ENCODE measurements around the gene ZEB2. TPM values are rescaled to one million over a fixed set of nuclear protein-coding genes. Genes with fewer than 3 reads are reported as not detected.
"Not testable (repeated sequence)": the region's sequence is repeated elsewhere in the genome, so short reads cannot be mapped to it uniquely, and the experiment has no call there.

ZEB2 gene
- total and polyA plus RNA-seq, 12 donors: 17.2 to 99.5 (median 83.0) TPM

DNA sequence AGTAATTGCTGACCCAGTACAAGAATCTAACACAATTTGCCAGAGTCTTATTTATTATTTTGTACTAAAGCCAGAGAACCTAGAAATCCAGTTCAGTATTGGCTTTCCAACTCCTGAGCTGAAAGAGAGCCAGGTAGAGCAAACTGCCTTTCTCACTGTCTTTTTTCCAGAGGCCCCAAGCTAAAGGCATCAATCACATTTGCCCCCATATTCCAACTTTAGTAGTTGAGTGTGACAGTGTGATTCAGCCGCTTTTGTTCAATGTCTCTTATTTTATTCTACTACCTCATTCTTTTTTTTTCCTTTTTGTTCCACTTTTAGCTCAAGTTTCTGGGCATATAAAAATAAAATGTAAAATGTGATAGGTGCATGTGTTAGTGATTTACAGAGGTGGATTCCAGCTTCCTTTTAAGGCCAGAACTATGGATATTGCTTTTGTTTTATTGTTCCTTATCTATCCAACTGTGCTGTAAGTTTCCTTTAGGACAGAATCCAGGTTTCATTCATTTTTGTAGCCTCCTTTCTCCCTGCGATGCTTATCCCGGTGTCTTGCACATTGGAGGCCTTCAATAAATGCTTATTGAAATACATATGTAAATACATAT is 153.0 kb downstream of the ZEB2 start:
- intact Hi-C loops (cut with DNase I): no loop called here
- Histone ChIP-seq H3K36me3 (no peaks in the 10 kb centered on the region), H3K9me3 (no peaks in the 10 kb centered on the region), H3K27ac (no peak overlapping the region), H3K4me1 (peaks cover 0 to 18% (median 4%) of the 10 kb centered on the region in 9 donors), H3K4me3 (no peak overlapping the region), H3K27me3 (no peaks in the 10 kb centered on the region)
- ATAC-seq (no peak), DNase-seq (no peak)
- 94 to 95% methylated on average over 3 of the region's 3 CpGs for WGBS, 2 donors
- TF ChIP-seq, protein P1, sequence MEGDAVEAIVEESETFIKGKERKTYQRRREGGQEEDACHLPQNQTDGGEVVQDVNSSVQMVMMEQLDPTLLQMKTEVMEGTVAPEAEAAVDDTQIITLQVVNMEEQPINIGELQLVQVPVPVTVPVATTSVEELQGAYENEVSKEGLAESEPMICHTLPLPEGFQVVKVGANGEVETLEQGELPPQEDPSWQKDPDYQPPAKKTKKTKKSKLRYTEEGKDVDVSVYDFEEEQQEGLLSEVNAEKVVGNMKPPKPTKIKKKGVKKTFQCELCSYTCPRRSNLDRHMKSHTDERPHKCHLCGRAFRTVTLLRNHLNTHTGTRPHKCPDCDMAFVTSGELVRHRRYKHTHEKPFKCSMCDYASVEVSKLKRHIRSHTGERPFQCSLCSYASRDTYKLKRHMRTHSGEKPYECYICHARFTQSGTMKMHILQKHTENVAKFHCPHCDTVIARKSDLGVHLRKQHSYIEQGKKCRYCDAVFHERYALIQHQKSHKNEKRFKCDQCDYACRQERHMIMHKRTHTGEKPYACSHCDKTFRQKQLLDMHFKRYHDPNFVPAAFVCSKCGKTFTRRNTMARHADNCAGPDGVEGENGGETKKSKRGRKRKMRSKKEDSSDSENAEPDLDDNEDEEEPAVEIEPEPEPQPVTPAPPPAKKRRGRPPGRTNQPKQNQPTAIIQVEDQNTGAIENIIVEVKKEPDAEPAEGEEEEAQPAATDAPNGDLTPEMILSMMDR (IDR thresholded peaks at IDR 0.05): no peak

GRCh38 chr2:144364944-144365738 is 154.8 kb downstream of the ZEB2 start:
- Histone ChIP-seq H3K4me1 (peaks cover 0 to 2% (median 0%) of the 10 kb centered on the region in 9 donors), H3K4me3 (no peak overlapping the region), H3K36me3 (no peaks in the 10 kb centered on the region), H3K9me3 (no peaks in the 10 kb centered on the region), H3K27ac (no peak overlapping the region), H3K27me3 (no peaks in the 10 kb centered on the region)
- TF ChIP-seq, protein P1 (IDR thresholded peaks at IDR 0.05): no peak
- 84 to 89% methylated on average over 4 of the region's 4 CpGs for WGBS, 2 donors
- intact Hi-C loops (cut with DNase I): no loop called here
- no peak for DNase-seq
- no peak for ATAC-seq

GRCh38 chr2:144364247-144364646 is 155.7 kb downstream of the ZEB2 start:
- H3K27ac ChIP-seq; ATAC-seq; H3K4me1 ChIP-seq; H3K27me3 ChIP-seq; H3K4me3 ChIP-seq; H3K9me3 ChIP-seq; H3K36me3 ChIP-seq; DNase-seq; intact Hi-C loops (cut with DNase I): not testable (repeated sequence)
- 84 to 90% methylated on average over 7 of the region's 7 CpGs for WGBS, 2 donors

DNA sequence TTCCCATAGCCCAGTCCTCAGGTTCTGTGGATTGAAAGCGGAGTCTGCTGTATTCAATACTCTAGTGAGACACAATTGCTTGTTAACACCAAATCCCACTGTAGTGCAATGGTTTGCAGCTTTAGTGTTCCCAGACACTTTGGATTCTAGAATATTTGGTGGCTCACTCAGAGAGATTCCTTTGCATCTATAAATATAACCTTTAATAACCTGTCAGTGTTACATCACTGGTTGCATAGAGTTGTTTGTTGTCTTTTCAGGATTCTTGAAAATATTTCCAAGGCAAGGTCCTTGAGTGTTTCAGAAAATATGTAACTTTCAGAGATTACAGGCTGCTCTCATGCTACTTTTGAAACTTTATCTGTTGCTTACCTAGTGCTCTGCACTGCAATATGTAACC is 157.5 kb downstream of the ZEB2 start:
- WGBS, 2 donors: 96% methylated on average over 1 of the region's 1 CpG
- DNase-seq (no peak), ATAC-seq (no peak)
- Histone ChIP-seq H3K4me1 (peaks cover 0 to 16% (median 0%) of the 10 kb centered on the region in 9 donors), H3K9me3 (no peaks in the 10 kb centered on the region), H3K27ac (no peak overlapping the region), H3K4me3 (no peak overlapping the region), H3K27me3 (no peaks in the 10 kb centered on the region), H3K36me3 (no peaks in the 10 kb centered on the region)
- TF ChIP-seq, protein P1 (IDR thresholded peaks at IDR 0.05): no peak
- intact Hi-C loops (cut with DNase I): no loop called here

- ATAC-seq: no peak
- Histone ChIP-seq H3K27me3 (no peaks in the 10 kb centered on the region), H3K9me3 (no peaks in the 10 kb centered on the region), H3K27ac (no peak overlapping the region), H3K4me1 (peaks cover 0 to 16% (median 0%) of the 10 kb centered on the region in 9 donors), H3K4me3 (no peak overlapping the region), H3K36me3 (no peaks in the 10 kb centered on the region)
- DNase-seq: no peak
- TF ChIP-seq, protein P1 (IDR thresholded peaks at IDR 0.05): no peak
- intact Hi-C loops (cut with DNase I): no loop called here
These were observed 158.2 kb downstream of the ZEB2 start for GRCh38 chr2:144361742-144362141.
